Measurements from ENCODE around the gene WWOX. TPM values are rescaled to one million over a fixed set of nuclear protein-coding genes. Genes with fewer than 3 reads are reported as not detected.
"Not testable (repeated sequence)": the region's sequence is repeated elsewhere in the genome, so short reads cannot be mapped to it uniquely, and the experiment has no call there.

WWOX gene
- total RNA-seq, 1 experiment from 2014 or later: 15.6 TPM

DNA sequence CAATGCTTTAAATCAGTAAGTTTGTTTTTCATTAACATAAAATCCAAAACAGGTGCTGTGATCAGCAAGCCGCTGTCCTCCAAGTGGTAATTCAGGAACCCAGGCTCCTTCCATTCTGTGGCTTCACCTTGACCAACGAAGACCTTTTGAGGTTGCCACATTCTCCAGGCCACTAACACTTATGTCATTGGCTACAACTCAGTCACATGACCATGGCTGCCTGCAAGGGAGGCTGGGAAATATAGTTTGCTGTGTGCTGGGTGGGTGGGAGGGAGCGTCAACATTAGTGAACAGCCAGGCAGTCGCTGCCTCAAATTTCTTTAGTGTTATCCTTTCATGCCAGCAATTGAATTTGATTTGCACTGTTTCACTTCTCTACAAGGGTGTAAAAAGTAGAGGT is 951.9 kb downstream of the WWOX start:
- Histone ChIP-seq H3K79me2 (ENCODE audit: insufficient read depth, low read length) (no peaks in the 10 kb centered on the region), H3K9ac (ENCODE audit: extremely low read depth, insufficient read length, low read length) (no peak overlapping the region), H2BK120ac (ENCODE audit: low read depth, low read length, poor library complexity, severe bottlenecking) (no peak overlapping the region), H3K56ac (ENCODE audit: insufficient read length, low read depth, low read length) (no peak overlapping the region), H3K27ac (ENCODE audit: insufficient read length, low read depth, low read length) (no peak overlapping the region), H3K4ac (ENCODE audit: low read depth, low read length) (no peak overlapping the region), H3K79me1 (ENCODE audit: insufficient read depth, low read depth, low read length, poor library complexity, severe bottlenecking) (no peaks in the 10 kb centered on the region), H2AFZ (ENCODE audit: low read length) (no peak overlapping the region), H3K23ac (ENCODE audit: insufficient read length, low read depth, low read length) (no peak overlapping the region), H3K4me2 (ENCODE audit: insufficient read depth, insufficient read length, low read length) (no peak overlapping the region), H3K18ac (ENCODE audit: insufficient read length, low read depth, low read length) (no peak overlapping the region), H3K9me3 (ENCODE audit: control insufficient read depth, low read depth, low read length) (no peaks in the 10 kb centered on the region), H4K20me1 (ENCODE audit: control insufficient read depth, insufficient read depth, insufficient read length) (peaks cover 3% of the 10 kb centered on the region), H4K8ac (replicated peaks; ENCODE audit: insufficient read length, low read depth, low read length) (no peak overlapping the region), H4K91ac (ENCODE audit: insufficient read length, low read depth, low read length) (no peak overlapping the region), H2AK5ac (ENCODE audit: insufficient read length, low read length) (no peak overlapping the region), H3K14ac (ENCODE audit: insufficient read depth, low read length) (no peak overlapping the region), H3K23me2 (ENCODE audit: insufficient read length, low read depth, low read length, poor library complexity, severe bottlenecking) (no peaks in the 10 kb centered on the region), H3K4me1 (ENCODE audit: insufficient read depth, low read length) (peaks cover 3% of the 10 kb centered on the region; the same call in 1 of the 2 replicates), H3T11ph (ENCODE audit: low read length) (no peak overlapping the region), H3K27me3 (ENCODE audit: insufficient read depth, low read length) (no peaks in the 10 kb centered on the region), H2BK5ac (ENCODE audit: insufficient read length, low read length) (no peak overlapping the region), H2BK20ac (ENCODE audit: low read depth, low read length, poor library complexity, severe bottlenecking) (no peak overlapping the region), H4K5ac (ENCODE audit: insufficient read length, low read depth, low read length) (no peak overlapping the region), H2BK15ac (ENCODE audit: low read depth, low read length) (no peak overlapping the region), H2BK12ac (ENCODE audit: insufficient read length, low read depth, low read length) (no peak overlapping the region)
- peaks cover 12% of the 10 kb centered on the region for H3K27me3 Mint-ChIP-seq (ENCODE audit: low read depth)
- peaks cover 3 to 10% (median 7%) of the 10 kb centered on the region in 3 experiments; a peak in 6 of 7 replicates for H3K36me3 Mint-ChIP-seq (ENCODE audit: insufficient read depth in 1 of 3, low read depth in 3 of 3)
- H3K4me3 Mint-ChIP-seq: no peak overlapping the region
- peaks cover 13% of the 10 kb centered on the region in 2 experiments for H3K9me3 Mint-ChIP-seq
- DNase-seq: no peak
- no peak overlapping the region for H3K27ac Mint-ChIP-seq
- peaks cover 51 to 54% of the 10 kb centered on the region in 2 experiments for H3K4me1 Mint-ChIP-seq
- no CpG with 5 or more reads among the region's 4 CpGs for WGBS (ENCODE audit: extremely low coverage, insufficient read length, low lambda C conversion rate)
- TF ChIP-seq, protein P1, sequence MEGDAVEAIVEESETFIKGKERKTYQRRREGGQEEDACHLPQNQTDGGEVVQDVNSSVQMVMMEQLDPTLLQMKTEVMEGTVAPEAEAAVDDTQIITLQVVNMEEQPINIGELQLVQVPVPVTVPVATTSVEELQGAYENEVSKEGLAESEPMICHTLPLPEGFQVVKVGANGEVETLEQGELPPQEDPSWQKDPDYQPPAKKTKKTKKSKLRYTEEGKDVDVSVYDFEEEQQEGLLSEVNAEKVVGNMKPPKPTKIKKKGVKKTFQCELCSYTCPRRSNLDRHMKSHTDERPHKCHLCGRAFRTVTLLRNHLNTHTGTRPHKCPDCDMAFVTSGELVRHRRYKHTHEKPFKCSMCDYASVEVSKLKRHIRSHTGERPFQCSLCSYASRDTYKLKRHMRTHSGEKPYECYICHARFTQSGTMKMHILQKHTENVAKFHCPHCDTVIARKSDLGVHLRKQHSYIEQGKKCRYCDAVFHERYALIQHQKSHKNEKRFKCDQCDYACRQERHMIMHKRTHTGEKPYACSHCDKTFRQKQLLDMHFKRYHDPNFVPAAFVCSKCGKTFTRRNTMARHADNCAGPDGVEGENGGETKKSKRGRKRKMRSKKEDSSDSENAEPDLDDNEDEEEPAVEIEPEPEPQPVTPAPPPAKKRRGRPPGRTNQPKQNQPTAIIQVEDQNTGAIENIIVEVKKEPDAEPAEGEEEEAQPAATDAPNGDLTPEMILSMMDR (conservative IDR thresholded peaks at IDR 0.05): no peak

DNA sequence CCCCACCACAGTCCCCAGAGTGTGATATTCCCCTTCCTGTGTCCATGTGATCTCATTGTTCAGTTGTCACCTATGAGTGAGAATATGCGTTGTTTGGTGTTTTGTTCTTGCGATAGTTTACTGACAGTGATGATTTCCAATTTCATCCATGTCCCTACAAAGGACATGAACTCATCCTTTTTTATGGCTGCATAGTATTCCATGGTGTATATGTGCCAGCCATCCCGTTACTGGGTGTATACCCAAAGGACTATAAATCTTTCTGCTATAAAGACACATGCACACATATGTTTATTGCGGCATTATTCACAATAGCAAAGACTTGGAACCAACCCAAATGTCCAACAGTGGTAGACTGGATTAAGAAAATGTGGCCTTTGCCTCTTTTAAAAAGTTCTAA is 952.7 kb downstream of the WWOX start:
- H3K4ac ChIP-seq (ENCODE audit: low read depth, low read length); H3K14ac ChIP-seq (ENCODE audit: insufficient read depth, low read length); H3K79me2 ChIP-seq (ENCODE audit: insufficient read depth, low read length); H3K18ac ChIP-seq (ENCODE audit: insufficient read length, low read depth, low read length); H3K4me1 ChIP-seq (ENCODE audit: insufficient read depth, low read length); H3T11ph ChIP-seq (ENCODE audit: low read length); H4K91ac ChIP-seq (ENCODE audit: insufficient read length, low read depth, low read length); H3K4me2 ChIP-seq (ENCODE audit: insufficient read depth, insufficient read length, low read length); H3K27ac Mint-ChIP-seq; H3K27ac ChIP-seq (ENCODE audit: insufficient read length, low read depth, low read length); DNase-seq; H3K56ac ChIP-seq (ENCODE audit: insufficient read length, low read depth, low read length); H2BK5ac ChIP-seq (ENCODE audit: insufficient read length, low read length); H3K23ac ChIP-seq (ENCODE audit: insufficient read length, low read depth, low read length); H3K9me3 ChIP-seq (ENCODE audit: control insufficient read depth, low read depth, low read length); H2BK12ac ChIP-seq (ENCODE audit: insufficient read length, low read depth, low read length); H2BK120ac ChIP-seq (ENCODE audit: low read depth, low read length, poor library complexity, severe bottlenecking); H2BK20ac ChIP-seq (ENCODE audit: low read depth, low read length, poor library complexity, severe bottlenecking); H3K27me3 ChIP-seq (ENCODE audit: insufficient read depth, low read length); H2AFZ ChIP-seq (ENCODE audit: low read length); H2BK15ac ChIP-seq (ENCODE audit: low read depth, low read length); H4K5ac ChIP-seq (ENCODE audit: insufficient read length, low read depth, low read length); H3K23me2 ChIP-seq (ENCODE audit: insufficient read length, low read depth, low read length, poor library complexity, severe bottlenecking); H4K20me1 ChIP-seq (ENCODE audit: control insufficient read depth, insufficient read depth, insufficient read length); H3K9ac ChIP-seq (ENCODE audit: extremely low read depth, insufficient read length, low read length); H3K4me3 Mint-ChIP-seq; H3K79me1 ChIP-seq (ENCODE audit: insufficient read depth, low read depth, low read length, poor library complexity, severe bottlenecking); H2AK5ac ChIP-seq (ENCODE audit: insufficient read length, low read length); H4K8ac ChIP-seq (replicated peaks; ENCODE audit: insufficient read length, low read depth, low read length): not testable (repeated sequence)
- no CpG with 5 or more reads among the region's 4 CpGs for WGBS (ENCODE audit: extremely low coverage, insufficient read length, low lambda C conversion rate)
- H3K36me3 Mint-ChIP-seq (ENCODE audit: insufficient read depth in 1 of 3, low read depth in 3 of 3): peaks cover 3 to 10% (median 7%) of the 10 kb centered on the region in 3 experiments; a peak in 6 of 7 replicates
- H3K27me3 Mint-ChIP-seq (ENCODE audit: low read depth): peaks cover 12% of the 10 kb centered on the region
- H3K9me3 Mint-ChIP-seq: peaks cover 13% of the 10 kb centered on the region in 2 experiments
- peaks cover 44 to 46% of the 10 kb centered on the region in 2 experiments for H3K4me1 Mint-ChIP-seq
